Neural progenitor cell (in vitro differentiated cells): ENCODE measurements around the gene FRMD5. TPM values are rescaled to one million over a fixed set of nuclear protein-coding genes. Genes with fewer than 3 reads are reported as not detected.
A peak's percentile ranks its signal among the peaks of the same experiment; 100 is the strongest.

Source experiments
- DNase-seq: peaks from one replicate; pipeline ENCODE4 v3.0.0-alpha.2; 2016; ENCODE audit warnings: low spot score
- H2AFZ ChIP-seq: fragments of 200-600 bp; sonication (generic); replicated peaks from 2 replicates; pipeline ENCODE4 v1.6.1; 2016; ENCODE audit warnings: antibody characterized with exemption
- H3F3A ChIP-seq: fragments of 200-600 bp; sonication (generic); 2 replicates; pipeline ENCODE4 v1.6.1; 2016; ENCODE audit warnings: antibody characterized with exemption, low read depth
- H3K27ac ChIP-seq: fragments of 200-600 bp; sonication (generic); 2 replicates; pipeline ENCODE4 v1.5.1; 2016; ENCODE audit warnings: mild to moderate bottlenecking
- H3K27me3 ChIP-seq: fragments of 200-600 bp; sonication (generic); 2 replicates; pipeline ENCODE4 v1.6.1; 2016; ENCODE audit warnings: mild to moderate bottlenecking, moderate library complexity
- H3K36me3 ChIP-seq: fragments of 200-600 bp; sonication (generic); 2 replicates; pipeline ENCODE4 v1.5.1; 2016
- H3K4me1 ChIP-seq: fragments of 200-600 bp; sonication (generic); 2 replicates; pipeline ENCODE4 v1.6.1; 2016; ENCODE audit warnings: mixed run types
- H3K4me2 ChIP-seq: fragments of 200-600 bp; sonication (generic); 2 replicates; pipeline ENCODE4 v1.6.1; 2016
- H3K4me3 ChIP-seq: fragments of 200-600 bp; sonication (generic); 2 replicates; pipeline ENCODE4 v1.5.1; 2016
- H3K79me2 ChIP-seq: fragments of 200-600 bp; sonication (generic); 2 replicates; pipeline ENCODE4 v1.6.1; 2016; ENCODE audit warnings: low read depth
- H3K9ac ChIP-seq: fragments of 200-600 bp; sonication (generic); 2 replicates; pipeline ENCODE4 v1.6.1; 2016
- H3K9me3 ChIP-seq: fragments of 200-600 bp; sonication (generic); 2 replicates; pipeline ENCODE4 v1.5.1; 2016; ENCODE audit warnings: low read depth
- H4K20me1 ChIP-seq: fragments of 200-600 bp; sonication (generic); 2 replicates; pipeline ENCODE4 v1.6.1; 2016; ENCODE audit warnings: low read depth
- H3K27ac Mint-ChIP-seq: 3 replicates; pipeline ENCODE4 v1.8.0; 2021; ENCODE audit warnings: mixed read lengths
- H3K27me3 Mint-ChIP-seq: 2 replicates; pipeline ENCODE4 v1.8.0; 2022; ENCODE audit warnings: low read depth, mild to moderate bottlenecking, inconsistent platforms, moderate library complexity, mixed read lengths; ENCODE audit not compliant: insufficient read depth
- H3K36me3 Mint-ChIP-seq: 3 replicates; pipeline ENCODE4 v1.8.0; 2021; ENCODE audit warnings: mixed read lengths
- H3K4me1 Mint-ChIP-seq: 3 replicates; pipeline ENCODE4 v1.8.0; 2021; ENCODE audit warnings: mixed read lengths
- H3K4me3 Mint-ChIP-seq: 3 replicates; pipeline ENCODE4 v1.8.0; 2021; ENCODE audit warnings: mild to moderate bottlenecking, moderate library complexity, mixed read lengths
- H3K9me3 Mint-ChIP-seq: 3 replicates; pipeline ENCODE4 v1.8.0; 2020; ENCODE audit warnings: mixed read lengths
- CTCF ChIP-seq: fragments of 200-600 bp; sonication (generic); IDR thresholded peaks from 2 replicates; pipeline ENCODE4 v1.5.1; 2017; ENCODE audit warnings: antibody characterized with exemption, mild to moderate bottlenecking
- EZH2 ChIP-seq: fragments of 200-600 bp; sonication (generic); IDR thresholded peaks from 2 replicates; pipeline ENCODE4 v1.6.1; 2017; ENCODE audit warnings: antibody characterized with exemption, mild to moderate bottlenecking, moderate library complexity
- EZH2phosphoT487 ChIP-seq: fragments of 200-600 bp; sonication (generic); IDR thresholded peaks from 2 replicates; pipeline ENCODE4 v1.6.1; 2017; ENCODE audit warnings: antibody characterized with exemption
- total RNA-seq: library from RNA; depleted of rRNA; stranded (reverse); fragments of >200 nt; gene quantifications from 2 replicates; pipeline ENCODE4 v1.2.3, GENCODE V29; 2015; ENCODE audit warnings: low replicate concordance

The FRMD5 gene
- total RNA-seq, 1 donor from 2014 or later: 10.1 TPM

DNA sequence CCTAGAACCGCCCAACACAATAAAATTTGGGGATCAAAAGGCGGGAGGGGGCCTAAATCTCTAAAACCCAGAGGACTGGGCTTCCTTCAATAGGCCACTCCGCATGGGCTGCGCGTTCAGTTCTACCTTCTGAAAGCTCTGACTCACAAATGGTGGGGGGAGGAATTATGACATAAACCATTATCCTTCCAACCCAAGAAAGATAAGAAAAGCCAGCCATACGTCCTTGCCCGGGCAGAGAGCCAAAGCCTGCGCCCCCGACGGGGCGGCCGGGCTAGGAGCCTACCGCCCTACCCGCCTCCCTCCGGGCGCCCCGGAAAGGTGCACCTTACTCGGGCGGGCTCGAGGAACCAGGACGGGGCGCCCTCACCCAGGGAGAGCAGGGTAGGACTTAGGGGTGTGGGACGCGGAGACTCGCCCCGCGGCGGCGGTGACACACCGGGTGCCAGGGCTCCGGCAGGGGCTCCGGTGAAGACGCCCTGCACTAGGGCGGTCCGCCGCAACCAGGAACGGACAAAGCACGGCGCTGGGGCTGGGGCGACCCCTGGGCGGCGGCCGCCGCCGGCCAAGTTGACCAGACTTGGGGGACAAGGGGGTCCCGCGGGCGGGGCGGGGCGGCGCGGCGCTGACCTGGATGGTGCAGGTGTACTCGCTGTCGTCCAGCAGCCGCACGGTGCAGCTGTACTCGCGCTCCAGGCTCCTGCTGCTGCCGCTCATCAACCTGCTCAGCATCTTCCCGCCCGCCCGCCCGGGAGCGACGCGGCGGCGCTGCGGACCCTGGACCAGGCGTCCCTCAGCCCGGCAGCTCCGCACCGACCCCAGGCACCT lies 534 bp downstream of the FRMD5 start:
- peaks cover 10% of the 10 kb centered on the region for H3K79me2 ChIP-seq
- peaks cover 22% of the 10 kb centered on the region for H3K27me3 ChIP-seq
- H3K4me2 ChIP-seq: peak overlapping the region; percentile 89
- H3K27ac ChIP-seq: no peak overlapping the region
- Mint-ChIP-seq H3K27ac (no peak overlapping the region), H3K4me3 (peak overlapping the region; percentile 97), H3K4me1 (peaks cover 23% of the 10 kb centered on the region), H3K9me3 (no peaks in the 10 kb centered on the region), H3K36me3 (no peaks in the 10 kb centered on the region), H3K27me3 (peaks cover 29% of the 10 kb centered on the region)
- H3K36me3 ChIP-seq: no peaks in the 10 kb centered on the region
- H3K4me3 ChIP-seq: peak overlapping the region; percentile 77
- H3K9me3 ChIP-seq: no peaks in the 10 kb centered on the region
- peak; percentile 35 for DNase-seq
- H3K4me1 ChIP-seq: peaks cover 7% of the 10 kb centered on the region
- H3F3A ChIP-seq: peaks cover 20% of the 10 kb centered on the region
- TF ChIP-seq EZH2phosphoT487: no peak
- peak; percentile 5 for TF ChIP-seq CTCF
- H4K20me1 ChIP-seq: peaks cover 16% of the 10 kb centered on the region
- H2AFZ ChIP-seq: peak overlapping the region; percentile 74
- H3K9ac ChIP-seq: no peak overlapping the region

GRCh38 chr15:44193651-44194322 lies 1.3 kb downstream of the FRMD5 start:
- H3K4me1 ChIP-seq: peaks cover 11% of the 10 kb centered on the region
- H3K4me1 Mint-ChIP-seq: peaks cover 23% of the 10 kb centered on the region
- H3K79me2 ChIP-seq: peaks cover 10% of the 10 kb centered on the region
- H3K36me3 Mint-ChIP-seq: no peaks in the 10 kb centered on the region
- peaks cover 22% of the 10 kb centered on the region for H3K27me3 ChIP-seq
- no peak overlapping the region for H3K27ac ChIP-seq
- H3K27me3 Mint-ChIP-seq: peaks cover 29% of the 10 kb centered on the region
- no peak for TF ChIP-seq EZH2
- no peak for TF ChIP-seq CTCF
- TF ChIP-seq EZH2phosphoT487: no peak
- H3K27ac Mint-ChIP-seq: no peak overlapping the region
- H3K9me3 ChIP-seq: no peaks in the 10 kb centered on the region
- H3K9ac ChIP-seq: no peak overlapping the region
- H3F3A ChIP-seq: peaks cover 20% of the 10 kb centered on the region
- H3K36me3 ChIP-seq: no peaks in the 10 kb centered on the region
- peaks cover 16% of the 10 kb centered on the region for H4K20me1 ChIP-seq
- peak overlapping the region; percentile 74 for H2AFZ ChIP-seq
- peak; percentile 62 for DNase-seq
- no peaks in the 10 kb centered on the region for H3K9me3 Mint-ChIP-seq
- H3K4me2 ChIP-seq: peak overlapping the region; percentile 89
- H3K4me3 ChIP-seq: peak overlapping the region; percentile 77
- H3K4me3 Mint-ChIP-seq: peak overlapping the region; percentile 97

GRCh38 chr15:44188795-44189194 lies 6.3 kb downstream of the FRMD5 start:
- H3K27me3 Mint-ChIP-seq: peaks cover 10% of the 10 kb centered on the region
- no peak overlapping the region for H3K27ac Mint-ChIP-seq
- no peak overlapping the region for H3K4me3 Mint-ChIP-seq
- Histone ChIP-seq H3K4me2 (no peak overlapping the region), H3K4me3 (no peak overlapping the region), H3K36me3 (no peaks in the 10 kb centered on the region), H3F3A (peaks cover 9% of the 10 kb centered on the region), H3K27ac (no peak overlapping the region), H3K9ac (no peak overlapping the region), H4K20me1 (peaks cover 24% of the 10 kb centered on the region), H3K27me3 (peaks cover 13% of the 10 kb centered on the region), H3K4me1 (peaks cover 18% of the 10 kb centered on the region), H3K9me3 (no peaks in the 10 kb centered on the region), H2AFZ (no peak overlapping the region), H3K79me2 (peaks cover 10% of the 10 kb centered on the region)
- no peak for DNase-seq
- H3K4me1 Mint-ChIP-seq: peaks cover 15% of the 10 kb centered on the region
- no peaks in the 10 kb centered on the region for H3K9me3 Mint-ChIP-seq
- no peaks in the 10 kb centered on the region for H3K36me3 Mint-ChIP-seq
- TF ChIP-seq CTCF: no peak
